HT-29 (cell line): ENCODE measurements around the gene SKOR1. TPM values are rescaled to one million over a fixed set of nuclear protein-coding genes. Genes with fewer than 3 reads are reported as not detected.

Source experiments
- DNase-seq: peaks from one replicate; pipeline ENCODE4 v3.0.0-alpha.2; 2015; ENCODE audit warnings: low spot score
- total RNA-seq: library from RNA; depleted of rRNA; stranded (reverse); fragments of >200 nt; shearing (Covaris generic); gene quantifications from 2 replicates; pipeline ENCODE4 v1.2.3, GENCODE V29; 2014

SKOR1 gene
- total RNA-seq, 1 experiment from 2014 or later: 0.15 TPM

- no peak for DNase-seq
Observed at GRCh38 chr15:67818464-67818863, 6.8 kb upstream of the SKOR1 start.

DNA sequence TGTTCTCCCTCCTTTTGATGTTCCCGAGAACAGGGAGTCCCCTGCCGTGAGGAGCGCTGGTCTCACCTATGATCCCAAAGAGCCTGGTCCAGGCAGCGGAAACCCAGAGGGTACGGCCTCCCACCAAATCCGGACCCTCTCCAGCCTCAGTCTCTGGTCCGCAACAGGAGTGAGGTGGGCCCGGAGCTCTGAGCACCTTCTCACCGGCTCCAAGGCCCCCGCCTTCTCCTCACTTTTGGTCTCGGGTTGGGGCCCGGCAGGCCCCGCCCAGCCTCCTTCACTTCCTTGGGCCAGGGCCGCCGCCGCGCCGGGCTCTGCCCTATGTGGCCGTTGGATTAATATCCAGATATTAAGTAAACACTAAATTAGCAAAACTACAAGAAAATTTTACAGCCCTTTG is 5.7 kb upstream of the SKOR1 start:
- no peak for DNase-seq

GRCh38 chr15:67820122-67820991 is 5.0 kb upstream of the SKOR1 start:
- DNase-seq: no peak

- no peak for DNase-seq
Observed at GRCh38 chr15:67820992-67821783, 4.1 kb upstream of the SKOR1 start.

- DNase-seq: no peak
Observed at GRCh38 chr15:67821784-67822440, 3.4 kb upstream of the SKOR1 start.

DNA sequence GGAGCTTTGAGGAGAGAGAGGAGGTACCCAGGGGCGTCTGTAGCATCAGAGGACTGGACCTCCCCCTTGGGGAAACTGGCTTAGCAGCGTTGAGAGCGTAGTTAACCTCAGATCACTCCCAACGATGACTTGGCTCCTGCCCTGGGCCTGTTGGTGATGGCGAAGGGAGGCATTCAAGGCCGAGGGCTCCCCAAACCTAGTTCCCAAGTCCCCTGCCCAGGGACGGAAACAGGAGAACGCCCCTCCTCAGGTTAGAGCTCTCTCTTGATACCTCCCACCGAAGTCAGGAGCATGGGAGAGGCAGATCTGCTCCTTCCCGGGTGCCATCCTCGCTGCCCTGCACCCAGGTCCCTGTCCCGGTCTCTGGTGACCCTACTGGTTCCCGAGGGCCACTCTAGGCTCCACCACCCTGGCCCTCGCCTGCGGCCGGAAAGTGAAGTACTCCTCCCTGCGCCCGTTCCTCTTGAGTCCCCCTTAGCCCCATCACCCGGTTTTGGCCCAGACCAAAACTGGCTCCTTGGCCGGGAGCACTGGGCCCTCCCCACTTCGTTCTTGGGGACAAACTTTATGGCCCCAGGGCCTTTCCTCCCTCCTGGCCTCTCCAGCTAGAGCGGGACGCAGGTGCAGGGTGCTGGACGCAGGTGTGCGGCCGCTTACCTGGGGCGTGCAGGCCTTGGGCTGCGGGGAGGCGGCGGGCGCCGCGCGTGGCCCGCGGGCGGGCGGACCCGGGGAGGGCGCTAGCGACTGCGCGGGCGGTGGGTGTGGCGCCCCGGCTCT is 2.6 kb upstream of the SKOR1 start:
- DNase-seq: no peak

GRCh38 chr15:67823314-67824196 is 1.8 kb upstream of the SKOR1 start:
- no peak for DNase-seq

DNA sequence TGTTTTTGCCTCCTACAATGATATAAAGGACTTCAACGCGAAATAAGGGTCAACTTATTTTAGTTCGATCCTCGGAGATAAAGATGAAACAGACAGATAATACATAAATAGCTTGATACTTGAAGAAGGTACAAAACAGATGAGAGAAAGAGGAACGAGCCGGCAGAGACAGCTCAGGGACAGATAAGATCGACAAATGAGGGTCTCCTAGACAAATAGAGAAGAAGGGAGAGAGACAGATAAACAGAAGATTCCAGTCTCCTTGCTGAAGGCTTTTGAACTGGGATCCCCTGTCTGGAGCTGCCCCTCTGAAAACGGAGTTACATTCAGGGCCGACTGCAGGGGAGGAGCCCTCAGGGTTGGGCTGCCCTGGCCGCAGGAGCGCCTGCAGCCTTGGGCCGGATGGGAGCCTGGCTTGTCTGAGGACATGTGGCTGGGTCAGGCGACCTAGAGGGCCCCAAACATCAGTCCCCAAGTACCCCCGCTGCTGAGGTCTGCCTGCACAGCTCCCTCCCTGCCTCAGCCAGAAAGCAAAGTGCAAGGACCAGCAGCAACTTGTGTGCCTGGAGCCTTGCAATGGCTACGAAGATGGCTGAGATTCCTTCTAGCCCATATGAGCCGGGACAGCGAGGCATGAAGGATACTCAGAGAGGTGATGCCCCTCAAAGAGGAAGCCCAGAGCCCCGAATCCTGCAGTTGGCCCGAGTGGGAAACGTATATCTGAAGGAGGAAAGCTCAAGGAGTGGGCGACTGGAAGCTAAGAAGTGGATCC is 926 bp upstream of the SKOR1 start:
- DNase-seq: no peak

DNA sequence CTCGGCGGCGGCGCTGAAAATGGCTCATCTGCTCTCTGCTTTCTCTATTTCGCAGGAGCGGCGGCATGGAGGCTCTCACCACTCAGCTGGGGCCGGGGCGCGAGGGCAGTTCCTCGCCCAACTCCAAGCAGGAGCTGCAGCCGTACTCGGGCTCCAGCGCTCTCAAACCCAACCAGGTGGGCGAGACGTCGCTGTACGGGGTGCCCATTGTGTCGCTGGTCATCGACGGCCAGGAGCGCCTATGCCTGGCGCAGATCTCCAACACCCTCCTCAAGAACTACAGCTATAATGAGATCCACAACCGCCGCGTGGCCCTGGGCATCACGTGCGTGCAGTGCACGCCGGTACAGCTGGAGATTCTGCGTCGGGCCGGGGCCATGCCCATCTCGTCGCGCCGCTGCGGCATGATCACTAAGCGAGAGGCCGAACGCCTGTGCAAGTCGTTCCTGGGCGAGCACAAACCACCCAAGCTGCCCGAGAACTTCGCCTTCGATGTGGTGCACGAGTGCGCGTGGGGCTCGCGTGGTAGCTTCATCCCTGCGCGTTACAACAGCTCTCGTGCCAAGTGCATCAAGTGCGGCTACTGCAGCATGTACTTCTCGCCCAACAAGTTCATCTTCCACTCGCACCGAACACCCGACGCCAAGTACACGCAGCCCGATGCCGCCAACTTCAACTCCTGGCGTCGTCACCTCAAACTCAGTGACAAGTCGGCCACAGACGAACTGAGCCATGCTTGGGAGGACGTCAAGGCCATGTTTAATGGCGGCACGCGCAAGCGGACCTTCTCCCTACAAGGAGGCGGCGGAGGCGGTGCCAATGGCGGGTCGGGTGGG is 790 bp downstream of the SKOR1 start:
- no peak for DNase-seq

GRCh38 chr15:67826717-67827561 is 1.6 kb downstream of the SKOR1 start:
- no peak for DNase-seq

DNA sequence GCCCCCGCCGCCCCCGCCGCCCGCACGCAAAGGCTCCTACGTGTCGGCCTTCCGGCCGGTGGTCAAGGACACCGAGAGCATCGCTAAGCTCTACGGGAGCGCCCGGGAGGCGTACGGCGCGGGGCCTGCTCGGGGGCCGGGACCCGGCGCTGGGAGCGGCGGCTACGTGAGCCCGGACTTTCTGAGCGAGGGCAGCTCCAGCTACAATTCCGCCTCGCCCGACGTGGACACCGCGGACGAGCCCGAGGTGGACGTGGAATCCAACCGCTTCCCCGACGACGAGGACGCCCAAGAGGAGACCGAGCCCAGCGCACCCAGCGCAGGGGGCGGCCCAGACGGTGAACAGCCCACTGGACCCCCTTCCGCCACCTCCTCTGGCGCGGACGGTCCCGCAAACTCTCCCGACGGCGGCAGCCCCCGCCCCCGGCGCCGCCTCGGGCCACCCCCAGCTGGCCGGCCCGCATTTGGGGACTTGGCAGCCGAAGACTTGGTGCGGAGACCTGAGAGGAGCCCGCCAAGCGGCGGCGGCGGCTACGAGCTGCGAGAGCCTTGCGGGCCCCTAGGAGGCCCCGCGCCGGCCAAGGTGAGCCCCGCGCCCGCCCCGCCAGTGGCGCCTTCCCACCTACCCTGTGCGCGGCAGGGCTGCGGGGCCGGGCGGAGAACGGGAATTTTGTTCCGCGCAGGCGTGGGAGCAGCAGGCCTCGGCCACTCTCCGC is 2.4 kb downstream of the SKOR1 start:
- DNase-seq: no peak

- no peak for DNase-seq
Observed at GRCh38 chr15:67828278-67828968, 3.1 kb downstream of the SKOR1 start.

DNA sequence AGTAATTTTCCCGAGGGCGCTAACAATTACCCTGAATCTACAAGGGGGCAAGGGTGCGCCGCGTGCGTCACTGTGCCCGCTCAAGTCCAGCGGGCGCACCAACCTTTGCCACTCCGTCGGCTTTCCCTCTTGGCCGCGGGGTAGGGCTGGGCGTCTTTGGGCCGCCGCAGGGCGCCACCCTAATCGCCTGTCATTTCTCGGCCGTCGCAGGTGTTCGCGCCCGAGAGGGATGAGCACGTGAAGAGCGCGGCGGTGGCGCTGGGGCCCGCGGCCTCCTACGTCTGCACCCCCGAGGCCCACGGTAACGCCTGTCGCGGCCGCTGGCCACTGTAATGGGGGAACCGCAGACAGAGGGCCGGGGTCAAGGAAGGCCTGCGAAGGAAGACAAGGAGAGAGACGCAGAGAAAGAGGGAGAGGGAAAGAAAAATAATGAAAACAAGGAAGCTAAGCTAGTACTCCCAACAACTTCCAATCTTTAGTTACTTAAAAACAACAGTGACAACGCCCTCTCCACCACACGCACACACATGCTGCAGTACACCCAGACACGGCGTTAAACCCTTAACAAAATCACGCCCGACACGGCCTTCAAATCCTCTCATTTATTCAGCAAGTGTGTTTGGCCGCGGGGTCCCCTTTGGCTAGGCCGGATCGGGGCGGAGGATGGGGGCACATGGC is 3.8 kb downstream of the SKOR1 start:
- DNase-seq: no peak

DNA sequence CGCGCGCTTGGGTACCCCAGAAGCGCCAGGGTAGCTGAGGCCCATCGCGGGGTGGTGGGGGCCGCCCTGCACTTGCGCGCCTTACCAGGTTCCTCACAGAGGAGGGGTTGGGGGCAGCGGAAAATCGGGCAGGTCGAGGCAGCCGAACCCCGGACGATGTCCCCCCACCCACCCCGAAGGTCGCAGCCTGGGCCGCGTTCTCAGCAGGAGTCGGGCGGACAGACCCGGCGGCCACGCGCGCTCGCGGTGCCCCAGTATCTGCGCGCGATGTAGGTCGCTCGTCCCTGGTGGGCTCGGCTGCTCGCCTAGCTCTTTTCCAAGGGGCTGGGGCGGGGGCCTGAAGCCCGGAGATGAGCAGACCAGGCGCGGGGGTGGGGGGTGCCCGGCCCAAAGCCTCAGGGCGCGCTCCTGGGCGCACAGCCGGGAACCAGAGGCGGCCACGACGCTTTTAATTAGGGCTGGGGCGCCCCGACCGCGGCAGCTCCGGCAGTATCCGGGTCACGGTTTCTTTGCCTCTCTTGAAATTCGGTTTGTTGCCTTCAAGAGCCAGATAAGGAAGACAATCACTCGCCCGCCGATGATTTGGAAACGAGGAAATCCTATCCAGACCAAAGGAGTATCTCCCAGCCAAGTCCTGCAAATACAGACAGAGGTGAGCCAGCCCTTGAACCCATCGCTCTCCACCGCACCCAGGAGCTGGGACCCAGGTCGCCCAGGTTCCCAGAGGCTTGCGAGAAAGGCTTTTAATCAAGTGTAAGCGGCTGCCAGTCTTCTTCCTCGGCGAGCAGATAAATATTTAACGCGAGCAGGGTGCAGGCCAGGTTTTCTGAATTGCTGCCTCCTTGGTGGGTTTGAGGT is 4.6 kb downstream of the SKOR1 start:
- DNase-seq: no peak

DNA sequence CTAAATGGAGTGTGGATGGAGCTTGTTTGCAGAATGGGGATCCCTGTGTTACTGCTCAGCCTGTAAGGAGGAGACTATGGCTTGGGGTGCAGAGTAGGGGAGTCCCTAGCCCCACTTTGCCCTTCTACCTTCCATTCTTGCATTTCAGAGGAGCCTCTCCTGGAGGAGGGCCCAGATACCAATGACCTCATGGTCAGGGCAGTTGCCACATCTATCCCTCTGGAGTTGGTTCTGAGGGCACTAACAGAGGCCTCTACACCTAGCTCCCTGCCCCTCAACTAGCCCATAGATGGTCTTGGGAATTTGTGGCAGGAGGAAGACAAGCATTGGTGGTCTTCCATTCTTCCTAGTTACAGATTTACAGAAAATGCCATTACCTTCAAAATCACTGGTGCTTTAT is 6.1 kb downstream of the SKOR1 start:
- DNase-seq: no peak
